GM12892 (cell line): ENCODE measurements around the gene IFNA14.

ENCODE experiments used
- POLR2A ChIP-seq: IDR thresholded peaks from 2 replicates; pipeline ENCODE4 v1.6.1; 2011; ENCODE audit warnings: low read depth, low read length, control low read depth
- POLR2AphosphoS5 ChIP-seq: IDR thresholded peaks from 2 replicates; pipeline ENCODE4 v1.6.1; 2011; ENCODE audit warnings: low read depth, low read length, control low read depth

- TF ChIP-seq POLR2AphosphoS5 (no peak), POLR2A (no peak)
These were observed 29.5 kb downstream of the IFNA14 start for GRCh38 chr9:21210311-21210710.
